NT2/D1 (cell line): ENCODE data around the gene NES.

Experiments used
- DNase-seq: peaks from one replicate; pipeline ENCODE4 v3.0.0-alpha.2; 2011; ENCODE audit warnings: low read depth, low spot score
- H3K27me3 ChIP-seq: 2 replicates; pipeline ENCODE4 v1.6.0; 2011; ENCODE audit warnings: mild to moderate bottlenecking; ENCODE audit not compliant: insufficient read length, insufficient read depth
- H3K36me3 ChIP-seq: 2 replicates; pipeline ENCODE4 v1.6.1; 2011; ENCODE audit warnings: mild to moderate bottlenecking, low read length, mixed read lengths; ENCODE audit not compliant: insufficient read depth, insufficient read length
- H3K4me1 ChIP-seq: 2 replicates; pipeline ENCODE4 v1.5.1; 2011; ENCODE audit not compliant: insufficient read depth, insufficient read length
- H3K4me3 ChIP-seq: 2 replicates; pipeline ENCODE4 v1.5.1; 2011; ENCODE audit warnings: low read depth; ENCODE audit not compliant: insufficient read length
- H3K9ac ChIP-seq: 2 replicates; pipeline ENCODE4 v1.6.0; 2011; ENCODE audit warnings: low read depth; ENCODE audit not compliant: insufficient read length
- H3K9me3 ChIP-seq: 2 replicates; pipeline ENCODE4 v1.5.1; 2011; ENCODE audit warnings: mild to moderate bottlenecking, low read length; ENCODE audit not compliant: insufficient read depth
- SUZ12 ChIP-seq: IDR thresholded peaks from 2 replicates; pipeline ENCODE4 v1.6.1; 2011; ENCODE audit not compliant: insufficient read length, insufficient read depth; ENCODE audit errors: extremely low read depth
- YY1 ChIP-seq: IDR thresholded peaks from 2 replicates; pipeline ENCODE4 v1.6.1; 2011; ENCODE audit not compliant: insufficient read length, insufficient read depth
- ZNF274 ChIP-seq: IDR thresholded peaks from 2 replicates; pipeline ENCODE4 v1.6.1; 2011; ENCODE audit warnings: mild to moderate bottlenecking, low read depth, low read length

The NES gene

GRCh38 chr1:156664767-156665411, 12.3 kb downstream of the NES start:
- Histone ChIP-seq H3K36me3 (peaks cover 1% of the 10 kb centered on the region), H3K27me3 (no peaks in the 10 kb centered on the region), H3K9ac (peak overlapping the region; percentile 70), H3K4me3 (no peak overlapping the region), H3K4me1 (peaks cover 76% of the 10 kb centered on the region), H3K9me3 (no peaks in the 10 kb centered on the region)
- TF ChIP-seq YY1 (no peak), SUZ12 (no peak), ZNF274 (no peak)
- DNase-seq: no peak

GRCh38 chr1:156664046-156664766, 13.0 kb downstream of the NES start:
- Histone ChIP-seq H3K4me3 (no peak overlapping the region), H3K4me1 (peaks cover 76% of the 10 kb centered on the region), H3K36me3 (no peaks in the 10 kb centered on the region), H3K9ac (peak overlapping the region; percentile 70), H3K9me3 (no peaks in the 10 kb centered on the region), H3K27me3 (peaks cover 5% of the 10 kb centered on the region)
- no peak for TF ChIP-seq ZNF274
- no peak for TF ChIP-seq YY1
- TF ChIP-seq SUZ12: no peak
- no peak for DNase-seq

- Histone ChIP-seq H3K9me3 (no peaks in the 10 kb centered on the region), H3K9ac (peak overlapping the region; percentile 65), H3K27me3 (peaks cover 15% of the 10 kb centered on the region), H3K4me3 (no peak overlapping the region), H3K36me3 (no peaks in the 10 kb centered on the region), H3K4me1 (peaks cover 70% of the 10 kb centered on the region)
- TF ChIP-seq SUZ12: no peak
- no peak for TF ChIP-seq ZNF274
- no peak for TF ChIP-seq YY1
- DNase-seq: no peak
Measured at GRCh38 chr1:156663178-156663577, 14.0 kb downstream of the NES start.

- Histone ChIP-seq H3K27me3 (peaks cover 20% of the 10 kb centered on the region), H3K9me3 (no peaks in the 10 kb centered on the region), H3K9ac (peak overlapping the region; percentile 32), H3K36me3 (no peaks in the 10 kb centered on the region), H3K4me3 (no peak overlapping the region), H3K4me1 (peaks cover 68% of the 10 kb centered on the region)
- no peak for DNase-seq
- no peak for TF ChIP-seq ZNF274
- no peak for TF ChIP-seq SUZ12
- no peak for TF ChIP-seq YY1
Measured at GRCh38 chr1:156662800-156663055, 14.5 kb downstream of the NES start.

- no peak for DNase-seq
- H3K4me1 ChIP-seq: peaks cover 69% of the 10 kb centered on the region
- H3K36me3 ChIP-seq: no peaks in the 10 kb centered on the region
- no peak for TF ChIP-seq ZNF274
- TF ChIP-seq SUZ12: no peak
- TF ChIP-seq YY1: no peak
- peaks cover 25% of the 10 kb centered on the region for H3K27me3 ChIP-seq
- no peak overlapping the region for H3K4me3 ChIP-seq
- H3K9ac ChIP-seq: peak overlapping the region; percentile 76
- H3K9me3 ChIP-seq: no peaks in the 10 kb centered on the region
Measured at GRCh38 chr1:156662005-156662799, 15.0 kb downstream of the NES start.

- Histone ChIP-seq H3K4me3 (no peak overlapping the region), H3K36me3 (no peaks in the 10 kb centered on the region), H3K4me1 (peaks cover 70% of the 10 kb centered on the region), H3K27me3 (peaks cover 40% of the 10 kb centered on the region), H3K9me3 (no peaks in the 10 kb centered on the region), H3K9ac (peak overlapping the region; percentile 43)
- no peak for DNase-seq
- TF ChIP-seq SUZ12: no peak
- TF ChIP-seq YY1: no peak
- no peak for TF ChIP-seq ZNF274
Measured at GRCh38 chr1:156660752-156661112, 16.5 kb downstream of the NES start.
